ENCODE data around the gene SCAF8.

The SCAF8 gene

DNA sequence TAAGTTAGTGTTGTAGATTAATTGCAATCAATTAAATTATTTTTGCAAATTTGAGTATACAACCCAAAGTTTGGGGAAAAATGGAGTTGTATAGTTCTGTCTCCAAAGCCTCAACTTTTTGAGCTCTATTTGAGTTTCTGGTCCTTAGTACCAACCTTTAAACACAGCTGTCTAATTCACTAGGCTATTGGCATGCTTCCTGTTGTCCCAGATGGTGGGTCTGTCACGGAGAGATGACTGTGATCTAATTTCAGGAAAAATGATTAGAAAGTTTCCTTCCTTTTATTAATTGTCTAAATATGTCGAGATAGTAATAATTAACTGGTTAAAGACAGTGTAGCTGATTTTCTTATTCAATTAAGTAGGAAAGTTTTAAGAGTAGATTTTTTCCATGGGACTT is 109.6 kb downstream of the SCAF8 start:
- DNase-seq (ENCODE audit: low spot score) = no peak
- POLR2A ChIA-PET (ENCODE audit: low non-redundant PET) = no interaction called here
- CTCF ChIA-PET = no interaction called here
- no peak overlapping the region for H3K27ac ChIP-seq
- TF ChIP-seq, protein P1, sequence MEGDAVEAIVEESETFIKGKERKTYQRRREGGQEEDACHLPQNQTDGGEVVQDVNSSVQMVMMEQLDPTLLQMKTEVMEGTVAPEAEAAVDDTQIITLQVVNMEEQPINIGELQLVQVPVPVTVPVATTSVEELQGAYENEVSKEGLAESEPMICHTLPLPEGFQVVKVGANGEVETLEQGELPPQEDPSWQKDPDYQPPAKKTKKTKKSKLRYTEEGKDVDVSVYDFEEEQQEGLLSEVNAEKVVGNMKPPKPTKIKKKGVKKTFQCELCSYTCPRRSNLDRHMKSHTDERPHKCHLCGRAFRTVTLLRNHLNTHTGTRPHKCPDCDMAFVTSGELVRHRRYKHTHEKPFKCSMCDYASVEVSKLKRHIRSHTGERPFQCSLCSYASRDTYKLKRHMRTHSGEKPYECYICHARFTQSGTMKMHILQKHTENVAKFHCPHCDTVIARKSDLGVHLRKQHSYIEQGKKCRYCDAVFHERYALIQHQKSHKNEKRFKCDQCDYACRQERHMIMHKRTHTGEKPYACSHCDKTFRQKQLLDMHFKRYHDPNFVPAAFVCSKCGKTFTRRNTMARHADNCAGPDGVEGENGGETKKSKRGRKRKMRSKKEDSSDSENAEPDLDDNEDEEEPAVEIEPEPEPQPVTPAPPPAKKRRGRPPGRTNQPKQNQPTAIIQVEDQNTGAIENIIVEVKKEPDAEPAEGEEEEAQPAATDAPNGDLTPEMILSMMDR (conservative IDR thresholded peaks at IDR 0.05; ENCODE audit: low read depth) = no peak

DNA sequence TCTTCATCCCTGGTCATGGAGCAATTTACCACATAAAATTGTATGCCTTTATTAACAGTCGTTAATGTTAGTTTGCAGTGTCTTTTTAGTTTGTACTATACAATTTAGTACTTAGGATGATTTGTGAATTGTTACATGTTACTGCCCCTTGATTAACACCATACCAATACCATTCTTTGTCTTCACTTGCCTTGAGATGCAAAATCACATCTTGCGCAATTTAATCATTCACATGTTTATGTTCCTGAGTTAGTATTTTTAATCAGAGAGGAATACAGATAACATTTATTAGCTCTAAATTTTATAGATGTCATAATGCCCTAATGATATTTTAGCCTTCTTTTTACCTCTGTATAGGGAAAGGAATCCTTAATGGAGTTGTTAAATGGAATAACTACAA is 114.1 kb downstream of the SCAF8 start:
- POLR2A ChIA-PET (ENCODE audit: low non-redundant PET) = no interaction called here
- no peak for DNase-seq (ENCODE audit: low spot score)
- no peak overlapping the region for H3K27ac ChIP-seq
- CTCF ChIA-PET = interaction anchor here (0.6 to 0.7 kb wide), 2 partner anchors 416 to 470 kb away, joined by 3 to 4 read pairs; no protein-coding TSS in a partner anchor
- TF ChIP-seq, protein P1 (conservative IDR thresholded peaks at IDR 0.05; ENCODE audit: low read depth) = no peak

DNA sequence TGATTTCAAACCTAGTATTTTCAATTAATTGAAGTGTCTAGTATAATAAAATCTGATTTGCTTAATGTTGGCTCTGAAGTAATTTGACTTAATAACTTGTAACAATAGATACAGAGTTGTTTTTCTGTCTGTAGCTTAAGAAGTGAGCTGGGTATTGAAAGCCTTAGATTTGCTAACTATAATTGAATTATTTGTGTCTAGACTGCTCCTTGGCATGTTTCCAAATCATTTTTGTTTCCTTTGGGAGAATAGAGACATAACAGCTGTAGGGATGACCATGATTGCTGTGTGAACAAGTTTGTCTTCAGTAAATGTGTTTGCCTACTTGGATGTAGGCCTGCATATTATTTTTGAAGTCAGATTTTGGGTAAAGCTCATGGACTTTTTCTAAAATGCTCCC is 115.4 kb downstream of the SCAF8 start:
- ChIA-PET CTCF (interaction anchor here (0.7 to 0.8 kb wide), 2 partner anchors 15 to 90 kb away, joined by 3 to 8 read pairs; no protein-coding TSS in a partner anchor), POLR2A (ENCODE audit: low non-redundant PET) (no interaction called here)
- no peak for DNase-seq (ENCODE audit: low spot score)
- no peak overlapping the region for H3K27ac ChIP-seq
- TF ChIP-seq, protein P1 (conservative IDR thresholded peaks at IDR 0.05; ENCODE audit: low read depth) = no peak

DNA sequence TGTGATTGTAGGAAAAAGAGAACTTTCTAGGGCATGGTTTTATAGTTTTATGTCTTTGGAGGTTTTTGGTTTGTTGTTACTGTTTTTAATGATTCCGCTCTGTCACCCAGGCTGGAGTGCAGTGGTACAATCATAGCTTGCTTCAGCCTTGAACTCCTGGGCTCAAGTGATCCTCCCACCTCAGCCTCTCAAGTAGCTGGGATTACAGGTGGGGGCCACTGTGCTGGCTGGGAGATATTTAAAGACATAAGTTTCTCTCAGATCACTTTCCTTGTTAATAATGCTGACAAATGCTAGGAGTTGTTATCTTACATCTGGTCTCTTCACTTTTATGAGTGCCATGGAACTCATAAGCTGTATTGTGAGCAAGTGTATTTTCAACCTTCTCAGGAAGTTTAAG is 116.3 kb downstream of the SCAF8 start:
- ChIA-PET CTCF (no interaction called here), POLR2A (ENCODE audit: low non-redundant PET) (no interaction called here)
- no peak overlapping the region for H3K27ac ChIP-seq
- TF ChIP-seq, protein P1 (conservative IDR thresholded peaks at IDR 0.05; ENCODE audit: low read depth) = no peak
- no peak for DNase-seq (ENCODE audit: low spot score)

DNA sequence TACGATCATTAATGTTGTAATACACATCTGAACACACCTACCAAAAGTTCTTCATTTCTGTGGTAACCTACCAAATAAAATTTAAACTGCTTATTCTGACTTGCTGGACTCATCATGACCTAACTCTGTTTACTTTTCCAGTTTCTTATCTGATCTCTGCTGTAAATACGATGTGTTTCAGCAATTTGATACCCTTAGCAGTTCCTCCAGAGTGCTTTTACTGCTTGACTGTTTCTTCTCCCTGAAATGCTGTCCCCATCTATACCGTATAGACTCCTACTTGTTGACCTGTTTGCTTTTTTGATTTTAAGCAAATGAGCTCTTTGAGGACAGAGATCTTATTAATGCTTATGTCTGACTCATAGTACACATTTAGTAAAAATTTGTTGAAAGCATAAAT is 119.5 kb downstream of the SCAF8 start:
- ChIA-PET POLR2A (ENCODE audit: low non-redundant PET) (no interaction called here), CTCF (interaction anchor here (1.1 to 1.3 kb wide), 2 partner anchors 9 to 16 kb away, joined by 5 to 6 read pairs; no protein-coding TSS in a partner anchor)
- TF ChIP-seq, protein P1 (conservative IDR thresholded peaks at IDR 0.05; ENCODE audit: low read depth) = no peak
- no peak for DNase-seq (ENCODE audit: low spot score)
- no peak overlapping the region for H3K27ac ChIP-seq

DNA sequence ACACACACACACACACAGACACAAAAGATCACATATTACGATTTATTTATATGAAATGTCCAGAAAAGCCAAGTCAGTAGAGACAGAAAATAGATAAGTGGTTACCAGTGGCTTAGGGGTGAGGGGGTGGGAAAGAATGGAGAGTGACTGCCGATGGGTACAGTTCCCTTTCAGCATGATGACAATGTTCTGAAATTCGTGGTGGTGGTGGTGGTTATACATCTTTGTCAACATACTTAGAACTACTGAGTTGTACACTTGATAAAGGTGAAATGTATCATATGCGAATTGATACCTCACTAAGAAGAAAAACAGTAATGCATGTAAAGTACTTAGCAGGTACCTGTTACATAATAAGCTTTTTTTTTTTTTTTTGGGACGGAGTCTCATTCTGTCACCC is 124.3 kb downstream of the SCAF8 start:
- DNase-seq (ENCODE audit: low spot score) = no peak
- POLR2A ChIA-PET (ENCODE audit: low non-redundant PET) = no interaction called here
- CTCF ChIA-PET = no interaction called here
- TF ChIP-seq, protein P1 (conservative IDR thresholded peaks at IDR 0.05; ENCODE audit: low read depth) = no peak
- H3K27ac ChIP-seq = no peak overlapping the region
